ENCODE data around the gene SCAMP2.

Gene SCAMP2

GRCh38 chr15:74829991-74830390 lies 43.2 kb downstream of the SCAMP2 start:
- in situ Hi-C loops (cut with MboI; ENCODE audit: low pct_unique_long_range_greater_than_20kb, low sequenced_read_pairs, unreplicated experiment): no loop called here
- no peak for DNase-seq (ENCODE audit: low spot score)
- TF ChIP-seq CTCF (IDR thresholded peaks at IDR 0.05; ENCODE audit: extremely low read depth, insufficient read depth, missing control alignments): no peak

GRCh38 chr15:74829486-74829885 lies 43.7 kb downstream of the SCAMP2 start:
- no peak for TF ChIP-seq CTCF (IDR thresholded peaks at IDR 0.05; ENCODE audit: extremely low read depth, insufficient read depth, missing control alignments)
- in situ Hi-C loops (cut with MboI; ENCODE audit: low pct_unique_long_range_greater_than_20kb, low sequenced_read_pairs, unreplicated experiment): no loop called here
- peak; percentile 61 for DNase-seq (ENCODE audit: low spot score)

- in situ Hi-C loops (cut with MboI; ENCODE audit: low pct_unique_long_range_greater_than_20kb, low sequenced_read_pairs, unreplicated experiment): no loop called here
- no peak for DNase-seq (ENCODE audit: low spot score)
- no peak for TF ChIP-seq CTCF (IDR thresholded peaks at IDR 0.05; ENCODE audit: extremely low read depth, insufficient read depth, missing control alignments)
These were observed 44.3 kb downstream of the SCAMP2 start for GRCh38 chr15:74828835-74829234.

GRCh38 chr15:74827614-74828013 lies 45.6 kb downstream of the SCAMP2 start:
- no peak for DNase-seq (ENCODE audit: low spot score)
- in situ Hi-C loops (cut with MboI; ENCODE audit: low pct_unique_long_range_greater_than_20kb, low sequenced_read_pairs, unreplicated experiment): no loop called here
- no peak for TF ChIP-seq CTCF (IDR thresholded peaks at IDR 0.05; ENCODE audit: extremely low read depth, insufficient read depth, missing control alignments)

GRCh38 chr15:74826921-74827320 lies 46.2 kb downstream of the SCAMP2 start:
- TF ChIP-seq CTCF (IDR thresholded peaks at IDR 0.05; ENCODE audit: extremely low read depth, insufficient read depth, missing control alignments): no peak
- in situ Hi-C loops (cut with MboI; ENCODE audit: low pct_unique_long_range_greater_than_20kb, low sequenced_read_pairs, unreplicated experiment): no loop called here
- no peak for DNase-seq (ENCODE audit: low spot score)

GRCh38 chr15:74826364-74826819 lies 46.8 kb downstream of the SCAMP2 start, which contains the start of gene CPLX3:
CPLX3 (plus strand) TSS chr15:74826627; CDS start chr15:74826704, 77 bp downstream.
- no peak for TF ChIP-seq CTCF (IDR thresholded peaks at IDR 0.05; ENCODE audit: extremely low read depth, insufficient read depth, missing control alignments)
- in situ Hi-C loops (cut with MboI; ENCODE audit: low pct_unique_long_range_greater_than_20kb, low sequenced_read_pairs, unreplicated experiment): no loop called here
- DNase-seq (ENCODE audit: low spot score): peak; percentile 72

GRCh38 chr15:74825866-74826265 lies 47.3 kb downstream of the SCAMP2 start:
- no peak for DNase-seq (ENCODE audit: low spot score)
- in situ Hi-C loops (cut with MboI; ENCODE audit: low pct_unique_long_range_greater_than_20kb, low sequenced_read_pairs, unreplicated experiment): no loop called here
- no peak for TF ChIP-seq CTCF (IDR thresholded peaks at IDR 0.05; ENCODE audit: extremely low read depth, insufficient read depth, missing control alignments)

Data from GM13977 (cell line).